GM23338 (cell line): ENCODE results near the gene SLC39A13. TPM values are rescaled to one million over a fixed set of nuclear protein-coding genes. Genes with fewer than 3 reads are reported as not detected.

Source experiments
- ATAC-seq: fragments of 200-7000 bp; cut with Tn5 transposase; 3 replicates; pipeline ENCODE4 v1.9.1; 2020
- DNase-seq: peaks from one replicate; pipeline ENCODE4 v3.0.0-alpha.2; 2015; ENCODE audit warnings: low spot score
- H2AFZ ChIP-seq: fragments of 200-600 bp; sonication (generic); 2 replicates; pipeline ENCODE4 v1.8.0; 2016; ENCODE audit warnings: antibody characterized with exemption, mild to moderate bottlenecking, moderate library complexity
- H3F3A ChIP-seq: fragments of 200-600 bp; sonication (generic); replicated peaks from 2 replicates; pipeline ENCODE4 v1.8.0; 2017; ENCODE audit warnings: antibody characterized with exemption, mixed run types, low read depth
- H3K27ac ChIP-seq: fragments of 200-600 bp; sonication (generic); 2 replicates; pipeline ENCODE4 v1.6.1; 2016; ENCODE audit warnings: low read depth
- H3K27me3 ChIP-seq: fragments of 200-600 bp; sonication (generic); 2 replicates; pipeline ENCODE4 v1.8.0; 2016; ENCODE audit warnings: mild to moderate bottlenecking, mixed run types, moderate library complexity; ENCODE audit not compliant: insufficient read depth
- H3K36me3 ChIP-seq: fragments of 200-600 bp; sonication (generic); 2 replicates; pipeline ENCODE4 v1.8.0; 2016; ENCODE audit warnings: mild to moderate bottlenecking; ENCODE audit not compliant: insufficient read depth
- H3K4me1 ChIP-seq: fragments of 200-600 bp; sonication (generic); 2 replicates; pipeline ENCODE4 v1.8.0; 2016; ENCODE audit warnings: mild to moderate bottlenecking, moderate library complexity; ENCODE audit not compliant: insufficient read depth
- H3K4me2 ChIP-seq: fragments of 200-600 bp; sonication (generic); 2 replicates; pipeline ENCODE4 v1.7.1; 2017; ENCODE audit warnings: mixed run types
- H3K4me3 ChIP-seq: fragments of 200-600 bp; sonication (generic); 2 replicates; pipeline ENCODE4 v1.6.1; 2016; ENCODE audit warnings: mixed run types
- H3K79me2 ChIP-seq: fragments of 200-600 bp; sonication (generic); replicated peaks from 2 replicates; pipeline ENCODE4 v1.8.0; 2017; ENCODE audit warnings: mild to moderate bottlenecking; ENCODE audit not compliant: insufficient read depth
- H3K9me2 ChIP-seq: fragments of 200-600 bp; sonication (generic); 2 replicates; pipeline ENCODE4 v1.8.0; 2017; ENCODE audit not compliant: insufficient read depth
- H4K20me1 ChIP-seq: fragments of 200-600 bp; sonication (generic); replicated peaks from 2 replicates; pipeline ENCODE4 v1.8.0; 2017; ENCODE audit warnings: mild to moderate bottlenecking; ENCODE audit not compliant: insufficient read depth
- H3K27ac Mint-ChIP-seq: 2 replicates; pipeline ENCODE4 v1.8.0; 2020; ENCODE audit warnings: inconsistent platforms, mild to moderate bottlenecking, moderate library complexity, mixed read lengths
- H3K27me3 Mint-ChIP-seq: 3 replicates; pipeline ENCODE4 v1.8.0; 2022; ENCODE audit warnings: low read depth, mild to moderate bottlenecking, moderate library complexity, mixed read lengths, inconsistent platforms; ENCODE audit not compliant: insufficient read depth, poor library complexity
- H3K36me3 Mint-ChIP-seq: 3 replicates; pipeline ENCODE4 v1.8.0; 2021; ENCODE audit warnings: low read depth, mild to moderate bottlenecking, inconsistent platforms, moderate library complexity, mixed read lengths
- H3K4me1 Mint-ChIP-seq: 3 replicates; pipeline ENCODE4 v1.8.0; 2020; ENCODE audit warnings: mild to moderate bottlenecking, inconsistent platforms, mixed read lengths
- H3K4me3 Mint-ChIP-seq: 3 replicates; pipeline ENCODE4 v1.8.0; 2021; ENCODE audit warnings: moderate library complexity, mild to moderate bottlenecking, inconsistent platforms, mixed read lengths
- H3K9me3 Mint-ChIP-seq: 3 replicates; pipeline ENCODE4 v1.8.0; 2020; ENCODE audit warnings: moderate library complexity, mild to moderate bottlenecking, inconsistent platforms, mixed read lengths
- CREB1 ChIP-seq: fragments of 250-450 bp; sonication (Bioruptor Pico); IDR thresholded peaks from 2 replicates; pipeline ENCODE4 v1.5.0; 2020; ENCODE audit warnings: low read depth, mild to moderate bottlenecking, moderate library complexity
- EZH2 ChIP-seq: fragments of 200-600 bp; sonication (generic); IDR thresholded peaks from one replicate; pipeline ENCODE4 v1.8.0; 2017; ENCODE audit warnings: antibody characterized with exemption, mild to moderate bottlenecking, low read depth; ENCODE audit not compliant: unreplicated experiment
- EZH2phosphoT487 ChIP-seq: fragments of 200-600 bp; sonication (generic); IDR thresholded peaks from one replicate; pipeline ENCODE4 v1.8.1; 2018; ENCODE audit warnings: antibody characterized with exemption; ENCODE audit not compliant: unreplicated experiment
- JUNB ChIP-seq: IDR thresholded peaks from one replicate; pipeline ENCODE4 v1.6.1; 2016; ENCODE audit warnings: antibody characterized with exemption; ENCODE audit not compliant: unreplicated experiment
- NANOG ChIP-seq: IDR thresholded peaks from 2 replicates; pipeline ENCODE4 v1.6.1; 2016; ENCODE audit warnings: antibody characterized with exemption, borderline replicate concordance
- POLR2AphosphoS5 ChIP-seq: IDR thresholded peaks from 2 replicates; pipeline ENCODE4 v1.6.1; 2016; ENCODE audit warnings: antibody characterized with exemption, low read depth
- STAT1 ChIP-seq: IDR thresholded peaks from one replicate; pipeline ENCODE4 v1.6.1; 2016; ENCODE audit warnings: antibody characterized with exemption; ENCODE audit not compliant: unreplicated experiment
- ZNF114 ChIP-seq: fragments of 250-450 bp; sonication (Bioruptor Pico); IDR thresholded peaks from 2 replicates; pipeline ENCODE4 v1.5.0; 2020; ENCODE audit warnings: mild to moderate bottlenecking, moderate library complexity
- polyA plus RNA-seq: library from polyadenylated mRNA; unstranded; fragments of >200 nt; fragmentation: Nextera tagmentation; extraction: Ambion mirVana; gene quantifications from 2 replicates; pipeline ENCODE4 v1.2.1, GENCODE V29; 2016
- total RNA-seq: library from RNA; depleted of rRNA; stranded (reverse); fragments of >200 nt; shearing (Covaris generic); gene quantifications from 2 replicates; pipeline ENCODE4 v1.2.3, GENCODE V29; 2014
- TF ChIP-seq, protein P1 (sequence below): IDR thresholded peaks from 2 replicates; pipeline ENCODE4 v1.6.1; 2016; ENCODE audit warnings: antibody characterized with exemption
- TF ChIP-seq, protein P2 (sequence below), 2 experiments: fragments of 200-600 bp in 1 of 2; sonication (generic) in 1 of 2; conservative IDR thresholded peaks; 2 replicates each; pipeline versions ENCODE4 v1.5.1 to v1.6.1; 2016 to 2017; ENCODE audit warnings: antibody characterized with exemption in 2 of 2, low read depth in 2 of 2, mild to moderate bottlenecking in 2 of 2, moderate library complexity in 1 of 2

SLC39A13 gene
- total and polyA plus RNA-seq, 2 experiments from 2014 or later, result 15.8 to 32.7 TPM

DNA sequence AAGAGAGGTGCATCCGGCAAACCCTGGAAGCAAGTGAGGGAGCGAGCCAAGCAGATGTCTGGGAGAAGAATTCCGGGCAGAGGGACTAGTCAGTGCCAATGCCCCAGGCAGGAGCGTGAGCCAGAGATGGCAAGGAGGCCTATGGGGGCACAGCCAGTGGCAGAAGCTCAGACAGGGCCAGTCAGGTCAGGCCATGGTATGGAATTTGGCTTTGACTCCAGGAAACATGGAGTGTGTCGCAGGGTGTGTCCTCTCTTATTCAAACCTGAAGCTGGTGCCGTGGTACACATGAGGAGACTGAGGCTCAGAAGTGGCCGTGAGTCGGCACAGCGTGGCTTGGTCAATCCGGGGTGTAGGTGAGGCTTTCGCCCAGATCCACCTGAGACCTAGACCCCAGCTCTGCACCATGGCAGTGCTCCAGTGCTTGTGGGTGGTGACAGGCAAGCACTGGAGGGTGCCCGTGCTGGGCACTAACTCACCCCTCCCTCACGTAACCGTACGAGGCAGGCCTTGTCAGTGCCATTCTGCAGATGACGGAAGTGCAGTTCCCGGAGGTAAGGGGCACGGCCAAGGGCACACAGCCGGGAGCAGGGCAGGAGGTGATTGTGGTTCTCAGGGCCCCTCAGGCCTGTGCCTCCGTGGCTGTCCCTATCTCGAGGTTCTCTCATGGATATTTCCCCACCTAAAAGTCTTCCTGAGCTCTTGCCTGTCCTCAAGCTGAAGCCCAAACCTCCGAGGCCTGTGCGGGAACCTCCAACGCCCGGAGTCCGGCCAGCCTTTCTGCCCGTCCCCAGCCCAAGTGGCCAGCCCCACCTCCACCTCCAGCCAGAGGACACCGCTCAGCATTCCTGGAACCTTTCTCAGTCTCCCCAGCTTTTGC lies 19.5 kb upstream of the SLC39A13 start:
- H3K79me2 ChIP-seq, result no peaks in the 10 kb centered on the region
- peaks cover 8% of the 10 kb centered on the region for H3K27me3 Mint-ChIP-seq
- ATAC-seq, result no peak
- H3K4me1 ChIP-seq, result no peaks in the 10 kb centered on the region
- H4K20me1 ChIP-seq, result no peaks in the 10 kb centered on the region
- H3F3A ChIP-seq, result no peaks in the 10 kb centered on the region
- H2AFZ ChIP-seq, result no peak overlapping the region
- no peaks in the 10 kb centered on the region for H3K36me3 Mint-ChIP-seq
- H3K4me1 Mint-ChIP-seq, result no peaks in the 10 kb centered on the region; the same call in 1 of the 3 replicates
- TF ChIP-seq JUNB (no peak), EZH2phosphoT487 (no peak), EZH2 (no peak)
- no peaks in the 10 kb centered on the region for H3K27me3 ChIP-seq
- no peaks in the 10 kb centered on the region for H3K9me3 Mint-ChIP-seq
- H3K9me2 ChIP-seq, result no peaks in the 10 kb centered on the region
- H3K27ac ChIP-seq, result no peak overlapping the region
- no peak overlapping the region for H3K27ac Mint-ChIP-seq
- no peak overlapping the region for H3K4me3 Mint-ChIP-seq
- no peak overlapping the region for H3K4me2 ChIP-seq
- H3K4me3 ChIP-seq, result no peak overlapping the region
- no peak for DNase-seq
- no peaks in the 10 kb centered on the region for H3K36me3 ChIP-seq

- Mint-ChIP-seq H3K36me3 (no peaks in the 10 kb centered on the region), H3K27ac (no peak overlapping the region), H3K4me1 (peaks cover 2% of the 10 kb centered on the region; the same call in 2 of the 3 replicates), H3K4me3 (no peak overlapping the region), H3K9me3 (no peaks in the 10 kb centered on the region), H3K27me3 (peaks cover 3% of the 10 kb centered on the region)
- Histone ChIP-seq H3K4me3 (no peak overlapping the region), H3K9me2 (no peaks in the 10 kb centered on the region), H3K27ac (no peak overlapping the region), H3K27me3 (no peaks in the 10 kb centered on the region), H3F3A (no peaks in the 10 kb centered on the region), H2AFZ (no peak overlapping the region), H3K36me3 (no peaks in the 10 kb centered on the region), H3K4me1 (no peaks in the 10 kb centered on the region), H3K79me2 (no peaks in the 10 kb centered on the region), H3K4me2 (no peak overlapping the region), H4K20me1 (no peaks in the 10 kb centered on the region)
- ATAC-seq (no peak), DNase-seq (no peak)
- TF ChIP-seq EZH2 (no peak), CREB1 (CRISPR knock-in tag) (no peak), EZH2phosphoT487 (no peak), NANOG (no peak), STAT1 (no peak), JUNB (no peak), POLR2AphosphoS5 (no peak), ZNF114 (CRISPR knock-in tag) (no peak)
- TF ChIP-seq, protein P1, sequence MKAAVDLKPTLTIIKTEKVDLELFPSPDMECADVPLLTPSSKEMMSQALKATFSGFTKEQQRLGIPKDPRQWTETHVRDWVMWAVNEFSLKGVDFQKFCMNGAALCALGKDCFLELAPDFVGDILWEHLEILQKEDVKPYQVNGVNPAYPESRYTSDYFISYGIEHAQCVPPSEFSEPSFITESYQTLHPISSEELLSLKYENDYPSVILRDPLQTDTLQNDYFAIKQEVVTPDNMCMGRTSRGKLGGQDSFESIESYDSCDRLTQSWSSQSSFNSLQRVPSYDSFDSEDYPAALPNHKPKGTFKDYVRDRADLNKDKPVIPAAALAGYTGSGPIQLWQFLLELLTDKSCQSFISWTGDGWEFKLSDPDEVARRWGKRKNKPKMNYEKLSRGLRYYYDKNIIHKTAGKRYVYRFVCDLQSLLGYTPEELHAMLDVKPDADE, result no peak
- TF ChIP-seq, protein P2, sequence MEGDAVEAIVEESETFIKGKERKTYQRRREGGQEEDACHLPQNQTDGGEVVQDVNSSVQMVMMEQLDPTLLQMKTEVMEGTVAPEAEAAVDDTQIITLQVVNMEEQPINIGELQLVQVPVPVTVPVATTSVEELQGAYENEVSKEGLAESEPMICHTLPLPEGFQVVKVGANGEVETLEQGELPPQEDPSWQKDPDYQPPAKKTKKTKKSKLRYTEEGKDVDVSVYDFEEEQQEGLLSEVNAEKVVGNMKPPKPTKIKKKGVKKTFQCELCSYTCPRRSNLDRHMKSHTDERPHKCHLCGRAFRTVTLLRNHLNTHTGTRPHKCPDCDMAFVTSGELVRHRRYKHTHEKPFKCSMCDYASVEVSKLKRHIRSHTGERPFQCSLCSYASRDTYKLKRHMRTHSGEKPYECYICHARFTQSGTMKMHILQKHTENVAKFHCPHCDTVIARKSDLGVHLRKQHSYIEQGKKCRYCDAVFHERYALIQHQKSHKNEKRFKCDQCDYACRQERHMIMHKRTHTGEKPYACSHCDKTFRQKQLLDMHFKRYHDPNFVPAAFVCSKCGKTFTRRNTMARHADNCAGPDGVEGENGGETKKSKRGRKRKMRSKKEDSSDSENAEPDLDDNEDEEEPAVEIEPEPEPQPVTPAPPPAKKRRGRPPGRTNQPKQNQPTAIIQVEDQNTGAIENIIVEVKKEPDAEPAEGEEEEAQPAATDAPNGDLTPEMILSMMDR (conservative IDR thresholded peaks at IDR 0.05; ENCODE audit: low read depth in 2 of 2), result no peak
These were observed 18.6 kb upstream of the SLC39A13 start for GRCh38 chr11:47389577-47390421.
